ENCODE measurements around the gene ZNRF3.
"Not testable (repeated sequence)": the region's sequence is repeated elsewhere in the genome, so short reads cannot be mapped to it uniquely, and the experiment has no call there.

The ZNRF3 gene

GRCh38 chr22:29039148-29039547, 155.8 kb downstream of the ZNRF3 start:
- WGBS, 2 donors (ENCODE audit: extremely low coverage in 2 of 2, insufficient read length in 2 of 2, insufficient replicate concordance in 1 of 2), result no CpG with 5 or more reads among the region's 9 CpGs
- H3K27ac ChIP-seq (replicated peaks; ENCODE audit: low read length), result no peak overlapping the region
- no peak overlapping the region for H2BK120ac ChIP-seq (ENCODE audit: low read depth, low read length)
- no peak overlapping the region for H3K14ac ChIP-seq (ENCODE audit: low read length)
- H3K4me3 ChIP-seq (ENCODE audit: low read length in 2 of 2), result no peak overlapping the region
- H3K4me1 ChIP-seq (ENCODE audit: control insufficient read depth in 2 of 2, insufficient read depth in 1 of 2, low read depth in 1 of 2, low read length in 2 of 2), result peaks cover 0 to 2% of the 10 kb centered on the region in 2 donors
- H3K18ac ChIP-seq (ENCODE audit: low read length), result no peak overlapping the region
- H2BK12ac ChIP-seq (ENCODE audit: low read length), result no peak overlapping the region
- H3K9me3 ChIP-seq (replicated peaks in 1 of 2; ENCODE audit: control insufficient read depth in 2 of 2, insufficient read depth in 1 of 2, low read depth in 1 of 2, low read length in 2 of 2), result no peaks in the 10 kb centered on the region
- no peak overlapping the region for H3K4ac ChIP-seq (ENCODE audit: low read length)
- no peak overlapping the region for H3K4me2 ChIP-seq (ENCODE audit: insufficient read depth, low read length, poor library complexity, severe bottlenecking)
- no peak overlapping the region for H3K9ac ChIP-seq (ENCODE audit: low read depth, low read length, poor library complexity)
- H4K91ac ChIP-seq (ENCODE audit: low read depth, low read length, poor library complexity), result no peak overlapping the region
- H3K27me3 ChIP-seq (ENCODE audit: control insufficient read depth in 3 of 3, insufficient read depth in 3 of 3, low read depth in 1 of 3, low read length in 3 of 3), result no peaks in the 10 kb centered on the region
- no peak overlapping the region for H4K8ac ChIP-seq (ENCODE audit: low read depth, low read length)
- H2AFZ ChIP-seq (ENCODE audit: low read length), result no peak overlapping the region
- no peak overlapping the region for H3K23ac ChIP-seq (ENCODE audit: low read depth, low read length, poor library complexity)
- H2BK5ac ChIP-seq (ENCODE audit: low read length), result no peak overlapping the region
- H3K79me1 ChIP-seq (ENCODE audit: low read depth, low read length), result no peaks in the 10 kb centered on the region
- H3K36me3 ChIP-seq (replicated peaks in 1 of 2; ENCODE audit: control insufficient read depth in 2 of 2, insufficient read depth in 2 of 2, low read length in 2 of 2), result peaks cover 1 to 21% of the 10 kb centered on the region in 2 donors
- no peak for DNase-seq (ENCODE audit: low spot score)
- no peak overlapping the region for H2AK5ac ChIP-seq (ENCODE audit: low read depth, low read length)
- no peak overlapping the region for H2BK15ac ChIP-seq (ENCODE audit: low read length)

GRCh38 chr22:29039684-29040083, 156.3 kb downstream of the ZNRF3 start:
- not testable (repeated sequence) for H2BK5ac ChIP-seq (ENCODE audit: low read length); H2BK12ac ChIP-seq (ENCODE audit: low read length); H2AK5ac ChIP-seq (ENCODE audit: low read depth, low read length); H3K4ac ChIP-seq (ENCODE audit: low read length); H3K79me1 ChIP-seq (ENCODE audit: low read depth, low read length); H3K27ac ChIP-seq (replicated peaks; ENCODE audit: low read length); H2BK120ac ChIP-seq (ENCODE audit: low read depth, low read length); H3K18ac ChIP-seq (ENCODE audit: low read length); H2BK15ac ChIP-seq (ENCODE audit: low read length); H3K9ac ChIP-seq (ENCODE audit: low read depth, low read length, poor library complexity); H3K4me1 ChIP-seq (ENCODE audit: control insufficient read depth in 2 of 2, insufficient read depth in 1 of 2, low read depth in 1 of 2, low read length in 2 of 2); H3K27me3 ChIP-seq (ENCODE audit: control insufficient read depth in 3 of 3, insufficient read depth in 3 of 3, low read depth in 1 of 3, low read length in 3 of 3); H3K23ac ChIP-seq (ENCODE audit: low read depth, low read length, poor library complexity); H3K4me3 ChIP-seq (ENCODE audit: low read length in 2 of 2); H2AFZ ChIP-seq (ENCODE audit: low read length); H3K4me2 ChIP-seq (ENCODE audit: insufficient read depth, low read length, poor library complexity, severe bottlenecking); H3K14ac ChIP-seq (ENCODE audit: low read length); H4K91ac ChIP-seq (ENCODE audit: low read depth, low read length, poor library complexity); DNase-seq (ENCODE audit: low spot score); H4K8ac ChIP-seq (ENCODE audit: low read depth, low read length); H3K9me3 ChIP-seq (replicated peaks in 1 of 2; ENCODE audit: control insufficient read depth in 2 of 2, insufficient read depth in 1 of 2, low read depth in 1 of 2, low read length in 2 of 2)
- WGBS, 2 donors (ENCODE audit: extremely low coverage in 2 of 2, insufficient read length in 2 of 2, insufficient replicate concordance in 1 of 2), result no CpG with 5 or more reads among the region's 4 CpGs
- peaks cover 4 to 27% of the 10 kb centered on the region in 2 donors for H3K36me3 ChIP-seq (replicated peaks in 1 of 2; ENCODE audit: control insufficient read depth in 2 of 2, insufficient read depth in 2 of 2, low read length in 2 of 2)

GRCh38 chr22:29040385-29041275, 157.3 kb downstream of the ZNRF3 start:
- no peak overlapping the region for H3K27ac ChIP-seq (replicated peaks; ENCODE audit: low read length)
- peaks cover 0 to 2% of the 10 kb centered on the region in 2 donors for H3K4me1 ChIP-seq (ENCODE audit: control insufficient read depth in 2 of 2, insufficient read depth in 1 of 2, low read depth in 1 of 2, low read length in 2 of 2)
- WGBS, 2 donors (ENCODE audit: extremely low coverage in 2 of 2, insufficient read length in 2 of 2, insufficient replicate concordance in 1 of 2), result no CpG with 5 or more reads among the region's 9 CpGs
- no peak overlapping the region for H3K4me2 ChIP-seq (ENCODE audit: insufficient read depth, low read length, poor library complexity, severe bottlenecking)
- H3K4ac ChIP-seq (ENCODE audit: low read length), result no peak overlapping the region
- H3K9me3 ChIP-seq (replicated peaks in 1 of 2; ENCODE audit: control insufficient read depth in 2 of 2, insufficient read depth in 1 of 2, low read depth in 1 of 2, low read length in 2 of 2), result no peaks in the 10 kb centered on the region
- no peaks in the 10 kb centered on the region for H3K79me1 ChIP-seq (ENCODE audit: low read depth, low read length)
- DNase-seq (ENCODE audit: low spot score), result peak; percentile 62
- no peak overlapping the region for H4K8ac ChIP-seq (ENCODE audit: low read depth, low read length)
- no peak overlapping the region for H2BK120ac ChIP-seq (ENCODE audit: low read depth, low read length)
- no peak overlapping the region for H2AK5ac ChIP-seq (ENCODE audit: low read depth, low read length)
- H2BK15ac ChIP-seq (ENCODE audit: low read length), result no peak overlapping the region
- H3K18ac ChIP-seq (ENCODE audit: low read length), result peak overlapping the region; percentile 48
- no peak overlapping the region for H2BK12ac ChIP-seq (ENCODE audit: low read length)
- H3K27me3 ChIP-seq (ENCODE audit: control insufficient read depth in 3 of 3, insufficient read depth in 3 of 3, low read depth in 1 of 3, low read length in 3 of 3), result no peaks in the 10 kb centered on the region
- H2AFZ ChIP-seq (ENCODE audit: low read length), result no peak overlapping the region
- no peak overlapping the region for H3K9ac ChIP-seq (ENCODE audit: low read depth, low read length, poor library complexity)
- peaks cover 7 to 36% of the 10 kb centered on the region in 2 donors for H3K36me3 ChIP-seq (replicated peaks in 1 of 2; ENCODE audit: control insufficient read depth in 2 of 2, insufficient read depth in 2 of 2, low read length in 2 of 2)
- H3K14ac ChIP-seq (ENCODE audit: low read length), result no peak overlapping the region
- H4K91ac ChIP-seq (ENCODE audit: low read depth, low read length, poor library complexity), result no peak overlapping the region
- H3K4me3 ChIP-seq (ENCODE audit: low read length in 2 of 2), result no peak overlapping the region
- no peak overlapping the region for H2BK5ac ChIP-seq (ENCODE audit: low read length)
- no peak overlapping the region for H3K23ac ChIP-seq (ENCODE audit: low read depth, low read length, poor library complexity)

GRCh38 chr22:29041408-29041807, 158.0 kb downstream of the ZNRF3 start:
- Histone ChIP-seq H2BK5ac (ENCODE audit: low read length) (no peak overlapping the region), H2AFZ (ENCODE audit: low read length) (no peak overlapping the region), H3K23ac (ENCODE audit: low read depth, low read length, poor library complexity) (no peak overlapping the region), H3K4me2 (ENCODE audit: insufficient read depth, low read length, poor library complexity, severe bottlenecking) (no peak overlapping the region), H4K8ac (ENCODE audit: low read depth, low read length) (no peak overlapping the region), H3K36me3 (replicated peaks in 1 of 2; ENCODE audit: control insufficient read depth in 2 of 2, insufficient read depth in 2 of 2, low read length in 2 of 2) (peaks cover 12 to 44% of the 10 kb centered on the region in 2 donors), H3K9ac (ENCODE audit: low read depth, low read length, poor library complexity) (no peak overlapping the region), H3K14ac (ENCODE audit: low read length) (no peak overlapping the region), H3K9me3 (replicated peaks in 1 of 2; ENCODE audit: control insufficient read depth in 2 of 2, insufficient read depth in 1 of 2, low read depth in 1 of 2, low read length in 2 of 2) (no peaks in the 10 kb centered on the region), H3K4me3 (ENCODE audit: low read length in 2 of 2) (no peak overlapping the region), H4K91ac (ENCODE audit: low read depth, low read length, poor library complexity) (no peak overlapping the region), H2BK120ac (ENCODE audit: low read depth, low read length) (no peak overlapping the region), H3K4ac (ENCODE audit: low read length) (no peak overlapping the region), H3K27me3 (ENCODE audit: control insufficient read depth in 3 of 3, insufficient read depth in 3 of 3, low read depth in 1 of 3, low read length in 3 of 3) (no peaks in the 10 kb centered on the region), H2AK5ac (ENCODE audit: low read depth, low read length) (no peak overlapping the region), H3K4me1 (ENCODE audit: control insufficient read depth in 2 of 2, insufficient read depth in 1 of 2, low read depth in 1 of 2, low read length in 2 of 2) (peaks cover 0 to 2% of the 10 kb centered on the region in 2 donors), H2BK12ac (ENCODE audit: low read length) (no peak overlapping the region), H3K79me1 (ENCODE audit: low read depth, low read length) (no peaks in the 10 kb centered on the region), H3K27ac (replicated peaks; ENCODE audit: low read length) (no peak overlapping the region), H2BK15ac (ENCODE audit: low read length) (no peak overlapping the region), H3K18ac (ENCODE audit: low read length) (no peak overlapping the region)
- WGBS, 2 donors (ENCODE audit: extremely low coverage in 2 of 2, insufficient read length in 2 of 2, insufficient replicate concordance in 1 of 2), result no CpG with 5 or more reads among the region's 2 CpGs
- DNase-seq (ENCODE audit: low spot score), result no peak
